NCI-H2029 treated with DMSO at 0.1 percent for 48 hours (cell line): ENCODE data around the gene ATF6.
"Not testable (repeated sequence)": the region's sequence is repeated elsewhere in the genome, so short reads cannot be mapped to it uniquely, and the experiment has no call there.

ENCODE experiments used
- DNase-seq: peaks from one replicate; lab custom pipeline; 2025; lab: John Stamatoyannopoulos, UW

ATF6 gene

DNA sequence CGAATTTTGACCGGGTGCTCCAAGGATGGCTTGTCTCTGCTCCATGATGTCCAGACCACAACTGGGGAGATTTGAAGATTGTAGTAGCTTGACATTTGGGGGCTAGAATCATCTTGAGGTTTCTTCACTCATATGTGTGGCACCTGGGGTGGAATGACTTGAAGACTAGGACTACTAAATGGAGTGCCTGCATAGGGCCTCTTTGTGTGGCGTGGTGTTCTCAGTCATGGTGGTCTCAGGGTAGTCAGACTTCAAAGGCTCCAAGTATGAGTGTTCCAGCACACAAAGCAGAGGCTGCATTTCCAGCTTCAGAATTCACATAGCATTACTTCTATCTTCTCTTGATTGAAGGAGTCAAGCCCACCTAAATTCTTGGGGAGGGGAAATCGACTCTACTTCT lies 16.8 kb downstream of the ATF6 start:
- DNase-seq = no peak

DNA sequence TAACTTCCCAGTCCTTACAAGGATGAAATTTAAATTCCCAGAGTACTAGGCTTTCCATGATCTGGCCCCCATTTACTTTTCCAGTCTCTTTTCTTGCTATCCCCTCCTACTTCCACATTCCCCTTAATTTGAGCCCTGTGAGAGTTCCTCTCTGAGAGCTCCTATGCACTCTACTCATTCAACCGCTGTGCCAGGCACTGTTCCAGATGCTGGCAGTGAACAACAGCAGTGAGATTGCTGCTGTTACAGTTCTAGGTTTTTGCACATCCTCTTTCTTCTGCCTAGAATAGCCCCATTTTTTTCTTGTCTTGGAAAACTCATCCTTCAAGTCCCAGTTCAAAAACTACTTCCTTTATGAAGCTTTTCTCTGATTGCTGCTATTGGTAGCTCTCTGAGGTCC lies 18.8 kb downstream of the ATF6 start:
- no peak for DNase-seq

DNA sequence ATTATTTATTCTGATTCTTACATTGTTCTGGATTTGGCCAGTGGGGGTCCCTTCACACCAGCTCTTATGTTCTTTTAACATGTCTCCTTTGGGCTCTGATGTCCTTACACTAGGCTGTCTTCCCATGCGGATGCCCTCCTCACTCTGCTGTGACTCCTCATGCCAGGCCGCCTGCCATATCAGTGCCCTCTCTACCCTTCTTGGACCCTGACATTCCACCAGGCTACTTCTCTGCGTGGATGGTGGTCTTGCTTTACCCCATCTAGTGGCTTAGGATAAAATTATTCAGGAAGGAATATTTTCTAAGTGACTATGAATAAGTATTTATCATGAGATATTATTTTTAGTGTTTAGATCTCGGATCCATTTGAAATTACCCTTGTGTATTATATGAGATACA lies 21.2 kb downstream of the ATF6 start:
- DNase-seq = no peak

DNA sequence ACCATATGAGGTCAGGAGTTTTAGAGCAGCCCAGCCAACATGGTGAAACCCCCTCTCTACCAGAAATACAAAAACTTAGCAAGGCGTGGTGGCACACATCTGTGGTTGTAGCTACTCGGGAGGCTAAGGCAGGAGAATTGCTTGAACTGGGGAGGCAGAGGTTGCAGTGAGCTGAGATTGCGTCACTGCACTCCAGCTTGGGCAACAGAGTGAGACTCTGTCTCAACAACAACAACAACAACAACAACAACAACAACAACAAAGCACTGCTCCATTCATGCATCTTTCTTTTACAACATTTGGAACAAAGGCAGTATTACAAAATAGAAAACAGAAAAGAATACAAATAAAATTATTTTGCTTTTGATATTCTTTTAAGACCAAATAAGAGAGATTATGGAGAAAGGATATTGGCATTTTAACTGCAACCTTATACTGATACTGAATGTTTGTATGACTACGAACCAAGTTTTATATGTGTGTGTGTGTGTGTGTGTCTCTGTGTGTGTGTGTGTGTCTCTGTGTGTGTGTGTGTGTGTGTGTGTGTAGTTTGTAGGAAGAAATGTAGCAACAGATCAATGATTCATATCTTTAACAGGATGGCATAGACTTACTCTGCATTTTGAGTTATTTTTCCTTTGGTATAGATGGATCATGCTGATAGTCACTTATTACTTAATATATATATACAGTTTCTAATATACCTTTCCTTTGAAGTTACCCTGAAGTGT lies 24.6 kb downstream of the ATF6 start:
- no peak for DNase-seq

DNA sequence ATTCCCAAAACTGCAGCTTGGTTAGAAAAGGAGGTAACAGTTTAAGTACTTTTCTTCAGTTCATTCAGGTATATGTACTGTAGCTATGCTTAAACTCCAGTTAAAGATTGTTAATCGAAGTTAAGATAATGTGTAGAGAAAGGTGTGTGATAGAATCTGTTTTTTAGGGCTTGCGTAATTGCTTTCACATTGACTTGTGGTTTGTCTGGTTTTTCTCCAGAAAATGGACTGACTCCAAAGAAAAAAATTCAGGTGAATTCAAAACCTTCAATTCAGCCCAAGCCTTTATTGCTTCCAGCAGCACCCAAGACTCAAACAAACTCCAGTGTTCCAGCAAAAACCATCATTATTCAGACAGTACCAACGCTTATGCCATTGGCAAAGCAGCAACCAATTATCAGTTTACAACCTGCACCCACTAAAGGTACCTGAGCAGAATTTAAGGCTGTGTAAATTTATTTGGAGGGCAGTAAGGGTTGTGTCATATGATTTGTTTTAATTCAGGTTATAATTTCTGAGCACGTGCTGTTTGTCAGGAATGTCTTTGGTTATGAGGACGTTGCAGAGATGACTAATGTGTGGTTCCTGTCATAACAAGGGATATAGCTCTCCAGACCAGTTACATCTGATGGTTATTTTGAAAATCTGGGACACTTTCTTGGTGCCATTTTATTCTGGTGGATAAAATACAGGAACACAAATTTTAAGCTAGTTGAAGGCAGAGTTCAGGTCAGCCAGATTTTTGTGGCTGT lies 26.0 kb downstream of the ATF6 start:
- DNase-seq = no peak

DNA sequence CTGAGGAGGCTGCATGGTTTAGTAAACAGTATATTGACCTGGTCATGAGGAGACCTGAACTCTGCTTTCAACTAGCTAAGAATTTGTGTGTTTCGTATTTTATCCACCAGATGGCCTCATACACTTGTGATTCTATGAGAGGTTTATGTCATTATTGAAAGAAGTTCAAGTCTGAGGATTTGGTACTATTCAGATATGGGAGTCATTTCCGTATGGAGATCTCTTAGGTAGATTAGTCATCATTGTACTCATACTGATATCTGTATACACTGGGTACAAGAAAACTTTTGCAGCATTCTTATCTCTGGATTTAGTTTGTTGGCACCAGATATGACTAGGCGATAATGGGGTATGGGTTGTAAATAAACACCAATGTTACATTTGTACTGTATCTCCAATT lies 26.6 kb downstream of the ATF6 start:
- peak; percentile 30 for DNase-seq

DNA sequence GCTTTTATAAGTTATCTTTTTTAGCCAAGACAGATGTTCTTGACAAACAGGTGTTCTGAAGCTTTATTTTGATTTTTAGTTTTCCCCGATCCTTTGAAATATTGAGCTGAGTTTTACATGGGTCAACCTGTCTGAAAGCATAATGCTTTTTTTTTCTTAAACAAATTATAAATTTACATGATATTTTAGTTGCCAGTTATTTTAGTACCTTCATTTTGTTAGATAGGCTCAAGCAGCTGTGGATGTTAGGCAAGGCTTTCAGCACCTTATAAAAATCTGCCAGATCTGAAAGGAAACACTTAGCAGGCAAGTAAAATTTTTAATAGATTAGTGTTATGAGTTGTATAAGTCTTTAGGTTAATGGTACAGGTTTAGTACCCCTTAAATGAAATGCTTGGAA lies 33.7 kb downstream of the ATF6 start:
- no peak for DNase-seq

DNA sequence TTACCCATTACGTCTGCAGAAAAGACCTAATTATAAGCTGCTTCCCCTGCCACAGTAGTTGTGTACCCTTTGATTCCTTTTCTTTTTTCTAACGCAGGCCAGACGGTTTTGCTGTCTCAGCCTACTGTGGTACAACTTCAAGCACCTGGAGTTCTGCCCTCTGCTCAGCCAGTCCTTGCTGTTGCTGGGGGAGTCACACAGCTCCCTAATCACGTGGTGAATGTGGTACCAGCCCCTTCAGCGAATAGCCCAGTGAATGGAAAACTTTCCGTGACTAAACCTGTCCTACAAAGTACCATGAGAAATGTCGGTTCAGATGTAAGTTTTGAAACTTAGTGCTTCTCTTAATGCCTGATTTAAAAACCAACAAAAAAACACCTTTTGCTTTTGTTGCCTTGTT lies 35.8 kb downstream of the ATF6 start:
- DNase-seq = no peak

DNA sequence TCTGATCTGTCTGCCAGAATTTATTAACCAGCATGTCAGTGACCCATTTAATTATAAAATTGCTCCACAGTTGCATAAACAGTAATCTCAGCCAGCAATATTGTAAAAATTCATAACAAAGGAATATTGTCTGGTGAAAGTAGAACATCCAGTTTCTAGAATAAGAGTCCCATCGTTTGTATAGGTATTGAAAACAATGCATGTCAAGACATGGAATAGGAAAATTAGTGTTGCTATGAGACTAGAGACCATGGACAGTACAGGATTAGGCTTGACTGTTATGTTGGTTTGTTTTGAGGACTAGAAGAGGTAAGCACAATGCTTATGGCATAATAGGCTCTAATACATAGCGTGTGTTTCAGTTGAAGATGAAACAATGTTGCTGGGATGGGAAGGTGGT lies 37.1 kb downstream of the ATF6 start:
- DNase-seq = no peak

DNA sequence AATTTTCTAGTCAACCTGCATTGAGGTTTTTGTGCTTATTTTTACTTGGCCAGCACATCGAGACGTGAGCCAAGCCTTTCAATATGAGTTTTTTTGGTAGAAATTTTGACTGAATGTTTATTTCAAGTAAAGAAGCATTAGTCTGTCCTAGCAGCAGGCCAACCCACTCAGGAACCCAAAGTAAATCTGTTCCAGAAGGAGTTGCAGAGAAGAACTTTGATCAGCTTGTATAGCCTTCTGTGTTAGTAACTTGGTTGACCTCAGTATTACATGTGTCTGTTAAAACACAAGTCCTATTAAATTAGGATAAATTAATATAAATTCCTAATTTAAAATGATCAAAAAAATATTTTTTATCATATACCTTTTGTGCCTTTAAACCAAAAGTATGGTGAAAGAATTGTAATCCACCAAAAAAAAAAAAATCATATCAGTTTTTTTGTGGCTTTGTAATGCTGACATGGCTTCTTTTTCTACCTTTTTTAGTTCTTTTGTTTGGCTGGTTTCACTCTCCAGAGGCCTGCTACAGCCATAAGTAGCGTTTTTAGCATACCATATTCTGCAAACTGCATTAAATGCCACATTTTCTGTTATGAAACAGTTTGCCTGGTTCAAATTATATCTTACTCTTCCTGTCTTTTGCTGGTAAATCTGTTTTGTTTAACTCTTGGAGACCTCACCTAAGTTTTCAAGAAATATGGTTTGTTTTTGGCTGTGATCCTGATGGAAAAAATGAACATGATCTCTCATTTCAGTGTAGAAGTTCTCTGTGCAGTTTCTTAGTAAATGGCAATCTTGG lies 39.5 kb downstream of the ATF6 start:
- DNase-seq = no peak

DNA sequence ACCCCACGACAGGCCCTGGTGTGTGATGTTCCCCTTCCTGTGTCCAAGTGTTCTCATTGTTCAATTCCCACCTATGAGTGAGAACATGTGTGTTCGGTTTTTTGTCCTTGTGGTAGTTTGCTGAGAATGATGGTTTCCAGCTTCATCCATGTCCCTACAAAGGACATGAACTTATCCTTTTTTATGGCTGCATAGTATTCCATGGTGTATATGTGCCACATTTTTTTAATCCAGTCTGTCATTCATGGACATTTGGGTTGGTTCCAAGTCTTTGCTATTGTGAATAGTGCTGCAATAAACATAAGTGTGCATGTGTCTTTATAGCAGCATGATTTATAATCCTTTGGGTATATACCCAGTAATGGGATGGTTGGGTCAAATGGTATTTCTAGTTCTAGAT lies 43.1 kb downstream of the ATF6 start:
- not testable (repeated sequence) for DNase-seq

DNA sequence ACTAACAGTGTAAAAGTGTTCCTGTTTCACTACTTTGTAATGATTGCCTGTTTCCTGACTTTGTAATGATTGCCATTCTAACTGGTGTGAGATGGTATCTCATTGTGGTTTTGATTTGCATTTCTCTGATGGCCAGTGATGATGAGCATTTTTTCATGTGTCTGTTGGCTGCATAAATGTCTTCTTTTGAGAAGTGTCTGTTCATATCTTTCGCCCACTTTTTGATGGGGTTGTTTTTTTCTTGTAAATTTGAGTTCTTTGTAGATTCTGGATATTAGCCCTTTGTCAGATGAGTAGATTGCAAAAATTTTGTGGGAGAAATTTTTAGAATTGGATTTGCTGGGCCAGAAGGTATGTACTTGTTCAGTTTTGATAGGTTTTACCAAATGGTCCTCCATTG lies 43.5 kb downstream of the ATF6 start:
- not testable (repeated sequence) for DNase-seq

DNA sequence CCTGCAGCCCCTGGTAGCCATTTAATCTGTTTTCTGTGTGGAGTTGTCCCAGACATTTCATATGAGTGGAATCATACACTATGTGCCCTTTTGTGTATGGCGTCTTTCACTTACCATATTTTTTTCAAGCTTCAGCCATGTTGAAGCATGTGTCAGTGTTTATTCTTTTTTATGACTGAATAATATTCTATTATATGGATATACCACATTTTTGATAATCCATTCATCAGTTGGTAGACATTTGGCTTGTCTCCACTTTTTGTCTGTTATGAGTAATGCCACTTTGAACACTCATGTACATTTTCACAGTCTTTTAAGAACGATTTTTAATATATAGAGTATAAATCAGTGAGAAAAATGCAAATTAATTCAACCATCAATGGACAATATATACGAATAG lies 44.7 kb downstream of the ATF6 start:
- DNase-seq = no peak

DNA sequence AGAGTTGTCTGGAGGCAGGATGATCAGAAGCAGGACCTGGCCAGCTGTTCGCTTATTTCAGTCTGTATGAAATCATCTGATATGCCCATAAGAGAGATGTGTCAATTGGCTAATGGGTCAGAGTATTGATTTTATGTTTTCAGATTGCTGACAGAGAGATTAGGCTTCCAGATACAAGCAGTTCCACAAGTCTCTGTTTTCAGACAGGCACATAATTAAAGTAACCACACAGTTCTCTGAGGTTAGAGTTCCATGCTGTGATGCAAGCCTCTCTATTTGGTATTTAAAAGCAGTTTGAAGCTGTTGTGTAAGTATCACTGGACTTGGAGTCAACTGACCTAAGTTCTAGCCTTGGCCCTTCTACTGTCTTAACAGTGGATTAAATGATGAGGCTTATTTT lies 50.1 kb downstream of the ATF6 start:
- DNase-seq = no peak

DNA sequence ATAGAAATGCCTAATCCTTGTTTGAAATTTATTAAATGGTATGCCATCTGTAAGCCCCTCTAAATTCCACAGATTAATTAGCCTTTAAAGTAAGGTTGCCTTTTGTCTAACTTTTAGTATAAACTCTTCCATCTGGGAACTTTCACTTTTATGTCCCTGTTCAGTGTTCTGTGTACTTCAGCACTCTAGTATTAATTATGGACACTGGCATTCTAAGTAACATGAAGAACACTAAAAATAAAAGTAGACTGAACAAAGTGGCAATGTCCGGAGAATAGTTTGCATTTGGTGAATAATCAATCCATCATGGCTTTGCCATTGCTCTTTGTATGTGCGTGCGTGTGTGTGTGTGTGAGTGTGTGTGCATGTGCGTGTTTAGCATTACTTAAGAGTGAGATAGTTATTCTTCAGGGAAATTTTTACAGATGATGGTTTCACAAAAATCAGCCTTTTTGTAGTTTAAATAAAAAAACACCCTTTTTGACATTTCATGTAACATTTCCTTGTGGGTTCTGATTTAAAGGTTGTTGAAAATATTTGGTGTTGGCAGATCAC lies 51.1 kb downstream of the ATF6 start:
- DNase-seq = no peak

DNA sequence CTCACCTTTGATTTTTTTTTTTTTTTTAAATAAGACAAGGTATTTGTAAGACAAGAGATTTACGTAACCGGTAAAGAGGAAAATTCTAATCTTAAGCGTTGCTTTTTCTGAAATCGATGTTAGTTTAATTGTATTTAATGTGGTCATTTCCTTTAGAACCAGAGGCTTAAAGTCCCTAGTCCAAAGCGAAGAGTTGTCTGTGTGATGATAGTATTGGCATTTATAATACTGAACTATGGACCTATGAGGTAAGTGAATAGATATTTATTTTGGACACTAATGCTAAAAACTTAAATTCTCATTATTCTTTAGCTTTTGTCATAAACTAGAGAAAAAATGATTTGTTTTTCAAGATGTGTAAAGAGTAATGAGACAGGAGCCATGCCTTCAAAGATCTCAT lies 54.8 kb downstream of the ATF6 start:
- no peak for DNase-seq

DNA sequence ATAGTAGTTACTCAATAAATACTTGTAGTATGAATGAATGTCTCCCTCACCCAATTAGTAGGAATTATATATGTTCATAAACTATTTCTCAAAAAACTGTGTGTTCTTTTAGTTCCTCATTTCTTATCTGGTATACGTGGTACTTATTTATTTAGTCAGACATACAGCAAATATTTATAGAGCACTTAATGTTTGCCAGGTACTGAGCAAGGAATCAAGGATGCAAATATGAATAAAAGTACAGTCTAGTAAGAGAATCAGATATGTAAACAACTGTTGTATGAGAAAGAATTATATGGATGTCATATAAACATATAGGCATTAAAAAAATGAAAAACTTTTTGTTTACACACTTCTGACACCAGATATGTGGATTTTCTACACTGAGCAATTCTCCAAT lies 58.5 kb downstream of the ATF6 start:
- no peak for DNase-seq

DNA sequence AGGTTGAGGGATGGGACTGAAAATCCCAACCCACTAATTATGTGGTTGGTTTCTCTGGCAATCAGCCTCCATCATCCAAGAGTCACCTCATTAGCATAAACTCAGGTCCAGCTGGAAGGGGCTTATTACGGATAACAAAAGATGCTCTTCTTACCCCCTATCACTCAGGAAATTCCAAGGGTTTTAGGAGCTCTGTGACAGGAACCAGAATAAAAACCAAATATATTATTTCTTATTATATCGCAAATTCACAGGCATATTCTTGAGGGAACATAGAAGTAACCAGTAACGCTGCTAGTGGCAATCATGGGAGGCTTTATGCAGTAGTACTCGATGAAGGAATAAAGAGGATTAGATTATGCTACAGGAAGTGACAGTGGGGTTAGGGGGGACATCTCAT lies 59.7 kb downstream of the ATF6 start:
- no peak for DNase-seq

DNA sequence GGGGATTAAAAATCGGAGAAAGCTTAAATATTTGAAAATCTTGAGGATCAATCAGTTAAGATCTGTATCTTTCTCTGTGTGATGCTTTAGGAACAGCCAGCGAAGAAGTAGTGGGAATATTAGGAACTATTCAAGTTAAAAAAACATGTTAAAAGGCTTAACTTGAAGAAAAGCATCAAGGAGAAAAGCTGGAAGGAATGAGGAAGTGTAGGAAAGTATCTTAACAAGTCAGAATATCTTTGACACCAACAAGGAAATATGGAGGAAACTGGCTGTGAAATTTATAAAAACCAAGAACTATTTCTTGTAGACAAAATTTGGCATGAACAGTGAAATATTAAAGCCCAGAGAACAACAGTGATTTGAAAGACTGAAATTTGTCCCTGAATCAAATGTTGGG lies 60.4 kb downstream of the ATF6 start:
- no peak for DNase-seq

DNA sequence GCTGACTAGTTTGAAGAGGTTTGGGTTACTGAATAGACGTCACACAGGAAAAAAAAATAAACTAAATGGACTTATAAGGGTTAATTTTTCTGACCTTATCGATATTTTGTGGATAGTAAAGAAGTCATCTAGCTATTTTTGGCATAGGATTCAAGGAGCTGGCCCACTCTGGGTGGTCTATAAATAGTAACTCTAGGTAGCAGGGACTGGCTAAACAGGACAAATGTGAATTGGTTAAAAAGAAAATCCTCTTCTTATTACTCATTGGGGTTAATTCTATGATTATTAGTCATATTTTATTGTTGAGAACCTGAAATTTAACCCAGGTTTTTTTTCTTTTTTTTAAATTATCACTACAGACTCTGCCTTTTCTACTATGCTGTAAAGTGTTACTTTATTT lies 61.7 kb downstream of the ATF6 start:
- no peak for DNase-seq

DNA sequence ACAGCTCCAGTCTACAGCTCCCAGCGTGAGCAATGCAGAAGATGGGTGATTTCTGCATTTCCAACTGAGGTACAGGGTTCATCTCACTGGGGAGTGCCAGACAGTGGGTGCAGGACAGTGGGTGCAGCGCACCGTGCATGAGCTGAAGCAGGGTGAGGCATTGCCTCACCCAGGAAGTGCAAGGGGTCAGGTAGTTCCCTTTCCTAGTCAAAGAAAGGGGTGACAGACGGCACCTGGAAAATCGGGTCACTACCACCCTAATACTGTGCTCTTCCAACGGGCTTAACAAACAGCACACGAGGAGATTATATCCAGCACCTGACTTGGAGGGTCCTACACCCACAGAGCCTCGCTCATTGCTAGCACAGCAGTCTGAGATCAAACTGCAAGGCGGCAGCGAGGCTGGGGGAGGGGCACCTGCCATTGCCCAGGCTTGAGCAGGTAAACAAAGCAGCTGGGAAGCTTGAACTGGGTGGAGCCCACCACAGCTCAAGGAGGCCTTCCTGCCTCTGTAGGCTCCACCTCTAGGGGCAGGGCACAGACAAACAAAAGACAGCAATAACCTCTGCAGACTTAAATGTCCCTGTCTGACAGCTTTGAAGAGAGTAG lies 66.3 kb downstream of the ATF6 start:
- not testable (repeated sequence) for DNase-seq

DNA sequence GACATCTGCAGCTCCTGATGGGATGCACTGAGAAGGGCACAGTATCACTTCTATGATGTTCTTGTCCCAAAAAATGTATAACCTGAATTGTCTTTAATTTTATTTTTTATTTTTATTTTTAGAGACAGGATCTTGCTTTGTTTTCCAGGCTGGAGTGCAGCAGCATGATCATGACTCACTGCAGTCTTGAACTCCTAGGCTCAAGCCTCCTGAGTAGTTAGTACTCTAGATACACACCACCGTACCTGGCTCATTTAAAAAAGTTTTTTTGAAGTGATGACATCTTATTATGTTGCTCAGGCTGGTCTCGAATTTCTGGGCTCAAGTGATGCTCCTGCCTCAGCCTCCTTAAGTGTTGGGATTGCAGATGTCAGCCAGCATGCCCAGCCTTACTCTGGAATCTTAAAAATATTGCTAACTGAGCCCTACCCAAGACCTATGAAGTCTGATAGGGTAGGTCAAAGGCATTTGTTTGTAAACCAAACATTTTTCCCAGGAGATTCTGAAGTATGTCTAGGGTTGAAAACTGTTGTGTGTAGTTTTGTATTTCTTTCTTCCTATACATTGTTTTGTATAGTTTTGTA lies 68.9 kb downstream of the ATF6 start:
- no peak for DNase-seq
